GM21619 (cell line): ENCODE results near the gene TOP3A.
A peak's percentile ranks its signal among the peaks of the same experiment; 100 is the strongest.

Experiments
- ATAC-seq: cut with Tn5 transposase; IDR thresholded peaks from one replicate; pipeline ENCODE4 v1.9.1; 2021; ENCODE audit not compliant: unreplicated experiment

The TOP3A gene

DNA sequence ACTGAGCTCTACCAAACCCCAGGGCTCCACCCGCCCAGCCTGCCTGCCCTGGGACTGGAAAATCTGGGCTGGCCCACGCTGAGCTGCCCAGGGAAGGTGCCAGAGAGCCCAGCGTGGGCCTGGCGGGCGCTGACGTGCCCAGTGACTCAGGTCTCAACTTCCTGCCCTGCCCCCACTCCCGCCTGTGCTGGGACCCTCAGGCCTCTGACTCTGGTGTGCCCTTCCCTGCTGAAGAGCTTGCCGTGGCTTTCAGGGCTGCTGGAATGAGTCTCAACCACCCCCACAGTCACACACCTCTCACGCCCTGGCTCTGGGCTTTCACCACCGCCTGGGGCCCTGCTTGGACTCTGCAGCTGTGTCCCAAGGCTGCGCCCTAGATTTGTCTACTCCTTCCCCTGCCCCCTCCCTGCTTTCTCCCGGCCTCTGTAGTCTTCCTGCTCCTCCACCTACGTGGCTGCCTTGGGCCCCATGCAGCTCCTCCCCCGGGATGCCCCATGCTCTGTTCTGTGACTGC, 79.0 kb downstream of the TOP3A start:
- ATAC-seq = no peak

DNA sequence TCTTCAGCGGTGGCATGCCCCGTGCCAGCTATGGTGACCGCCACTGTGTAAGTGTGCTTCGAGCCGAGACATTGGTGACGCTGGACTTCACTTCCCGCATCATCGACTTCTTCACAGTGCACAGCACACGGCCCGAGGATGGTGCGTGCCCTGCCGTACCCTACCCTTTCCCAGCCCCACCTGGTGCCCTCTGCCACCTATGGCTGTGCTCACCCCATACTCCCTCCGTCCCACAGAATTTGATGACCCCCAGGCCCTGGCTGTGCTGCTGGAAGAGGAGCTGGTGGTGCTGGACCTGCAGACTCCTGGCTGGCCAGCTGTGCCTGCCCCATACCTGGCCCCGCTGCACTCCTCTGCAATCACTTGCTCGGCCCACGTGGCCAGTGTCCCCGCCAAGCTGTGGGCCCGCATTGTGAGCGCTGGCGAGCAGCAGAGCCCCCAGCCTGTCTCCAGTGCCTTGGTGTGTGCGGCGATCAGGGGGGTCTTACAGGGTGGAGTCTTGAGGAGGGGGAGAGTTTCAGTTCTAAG, 79.9 kb downstream of the TOP3A start:
- ATAC-seq = no peak

DNA sequence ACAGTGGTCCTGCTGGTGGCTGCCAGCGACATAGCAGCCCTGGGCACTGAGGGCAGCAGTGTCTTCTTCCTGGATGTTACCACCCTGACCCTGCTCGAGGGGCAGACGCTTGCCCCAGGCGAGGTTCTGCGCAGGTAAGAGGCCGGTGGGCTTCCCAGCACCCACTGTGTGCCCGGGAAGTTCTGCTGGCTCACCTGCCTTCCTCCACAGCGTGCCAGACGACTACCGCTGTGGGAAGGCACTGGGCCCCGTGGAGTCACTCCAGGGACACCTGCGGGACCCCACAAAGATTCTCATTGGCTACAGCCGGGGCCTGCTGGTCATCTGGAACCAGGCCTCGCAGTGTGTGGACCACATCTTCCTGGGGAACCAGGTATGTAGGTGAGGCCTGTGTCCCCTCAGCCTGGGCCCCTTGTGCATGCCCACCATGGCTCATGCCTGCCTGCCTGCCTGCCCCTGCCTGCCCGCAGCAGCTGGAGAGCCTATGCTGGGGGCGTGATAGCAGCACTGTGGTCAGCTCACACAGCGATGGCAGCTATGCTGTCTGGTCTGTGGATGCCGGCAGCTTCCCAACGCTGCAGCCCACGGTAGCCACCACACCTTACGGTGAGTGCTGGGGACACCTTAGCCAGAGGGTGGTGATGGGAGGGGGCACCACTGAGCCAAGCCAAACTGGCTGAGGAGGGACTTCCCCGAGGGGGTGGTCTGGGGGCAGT, 80.8 kb downstream of the TOP3A start:
- no peak for ATAC-seq

DNA sequence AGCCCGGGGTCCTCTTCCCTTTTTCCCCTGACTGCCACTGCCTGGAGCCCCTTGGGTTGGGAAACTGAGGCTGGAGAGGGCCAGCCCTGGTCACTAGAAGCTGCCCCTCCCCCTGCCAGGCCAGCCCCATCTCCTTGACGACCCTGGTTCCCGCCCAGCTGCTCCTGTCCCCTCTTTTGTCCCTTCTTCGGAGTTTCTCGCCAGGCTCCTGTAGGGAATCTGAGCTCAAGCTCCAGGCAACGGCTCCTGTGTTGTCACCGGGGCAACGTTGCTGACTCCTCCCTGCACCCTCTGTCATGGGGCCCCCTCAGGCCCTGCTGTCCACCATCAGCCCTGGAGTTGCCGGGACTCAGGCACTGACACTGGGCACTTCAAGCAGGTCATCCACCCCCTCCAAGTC, 83.6 kb downstream of the TOP3A start:
- ATAC-seq = no peak

DNA sequence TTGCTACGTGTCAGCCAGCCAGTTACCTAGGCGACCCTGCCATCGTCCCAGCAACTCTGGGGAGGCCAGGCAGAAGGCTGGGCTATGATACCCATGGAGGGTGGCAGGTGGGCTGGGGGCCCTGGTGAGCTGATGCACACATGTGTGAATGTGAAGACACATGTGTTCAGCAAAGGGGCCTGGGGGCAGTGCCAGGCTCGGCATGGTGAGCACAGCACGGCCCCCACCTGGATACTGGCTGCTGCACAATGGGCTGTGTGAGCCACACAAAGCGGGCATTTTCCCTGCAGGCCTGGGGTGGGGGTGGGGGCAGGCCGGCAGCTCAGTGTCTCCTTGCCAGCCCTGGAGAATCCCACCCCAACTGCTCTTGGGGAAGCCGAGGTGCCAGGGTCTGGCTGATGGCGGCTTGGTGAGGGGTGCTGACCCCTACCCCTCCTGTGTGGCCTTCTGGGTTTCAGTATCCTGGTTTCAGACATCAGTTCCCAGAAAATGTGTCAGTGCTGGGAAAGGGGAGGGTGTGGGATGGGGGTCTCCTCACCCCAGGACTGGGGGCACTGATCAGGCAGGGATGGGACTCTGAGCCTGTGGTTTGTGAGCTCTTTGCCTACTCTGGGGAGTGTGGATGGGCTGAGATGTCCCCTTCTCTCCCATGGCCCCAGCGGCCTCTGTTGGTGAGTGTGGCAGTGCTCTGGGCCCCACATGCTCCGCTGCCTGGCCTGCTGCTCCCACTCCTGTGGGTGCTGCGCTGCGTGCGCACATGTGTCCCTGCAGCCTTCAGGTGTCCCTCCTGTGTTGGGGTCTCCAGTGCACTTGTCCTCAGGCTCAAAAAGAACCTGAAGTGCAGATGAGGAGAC, 84.3 kb downstream of the TOP3A start:
- no peak for ATAC-seq

DNA sequence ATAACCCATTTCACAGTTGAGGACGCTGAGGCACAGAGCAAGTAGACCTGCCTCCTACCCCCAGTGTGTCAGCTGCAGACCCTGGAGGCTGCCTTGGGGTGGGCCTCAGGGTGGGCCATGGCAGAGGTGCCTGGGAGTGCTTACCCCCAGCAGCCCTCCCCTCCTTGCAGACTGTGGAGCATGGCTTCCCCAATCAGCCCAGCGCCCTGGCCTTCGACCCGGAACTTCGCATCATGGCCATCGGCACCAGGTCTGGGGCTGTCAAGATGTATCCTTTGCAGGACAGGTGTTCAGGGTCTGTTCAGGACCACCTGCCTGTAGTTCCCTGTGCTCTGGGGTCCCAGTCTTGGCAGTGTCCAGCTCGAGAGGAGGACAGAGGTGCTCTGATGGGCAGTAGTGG, 85.0 kb downstream of the TOP3A start:
- no peak for ATAC-seq

DNA sequence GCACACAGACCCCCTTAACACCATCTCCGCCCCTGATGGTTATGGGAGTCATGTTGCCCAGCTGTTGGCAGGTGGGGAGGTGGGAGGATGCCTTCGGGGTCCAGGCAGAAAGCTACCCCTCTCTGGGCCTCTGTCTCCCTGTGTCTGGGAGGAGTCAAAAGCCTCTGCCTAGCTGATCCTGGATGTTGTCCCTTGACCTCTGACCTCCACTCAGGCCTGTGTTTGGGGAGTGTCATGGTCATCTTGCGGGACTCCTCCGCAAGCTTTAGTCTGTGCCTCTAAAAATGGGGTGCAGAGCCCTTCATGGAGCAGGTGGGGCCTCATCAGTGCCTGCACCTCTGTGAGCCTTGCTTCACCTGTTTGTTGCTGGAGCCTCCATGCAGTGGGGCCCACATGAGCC, 85.5 kb downstream of the TOP3A start:
- ATAC-seq = no peak

DNA sequence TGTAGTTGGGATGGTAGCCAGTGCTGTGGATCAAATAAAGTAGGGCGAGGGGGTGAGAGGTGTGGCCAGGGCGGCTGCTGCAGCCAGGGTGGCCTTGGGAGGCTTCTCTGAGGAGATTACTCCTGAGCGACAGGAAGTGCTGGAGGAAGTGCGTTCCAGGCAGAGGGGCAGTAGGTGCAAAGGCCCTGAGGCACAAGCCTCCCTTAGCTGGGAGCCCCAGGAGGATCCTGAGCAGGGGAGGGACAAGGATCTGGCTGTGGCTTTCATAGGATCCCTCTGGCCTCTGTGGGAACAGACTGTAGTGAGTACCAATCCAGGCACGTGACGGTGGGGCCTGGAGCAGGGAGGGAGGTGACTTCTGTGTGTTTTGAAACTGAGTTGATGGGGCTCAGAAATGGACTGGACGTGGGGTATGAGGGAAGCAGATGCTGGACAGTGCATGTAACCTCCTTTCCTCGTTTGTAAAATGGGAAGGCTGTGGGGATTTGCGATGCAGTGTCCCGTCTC, 86.6 kb downstream of the TOP3A start:
- ATAC-seq = no peak

DNA sequence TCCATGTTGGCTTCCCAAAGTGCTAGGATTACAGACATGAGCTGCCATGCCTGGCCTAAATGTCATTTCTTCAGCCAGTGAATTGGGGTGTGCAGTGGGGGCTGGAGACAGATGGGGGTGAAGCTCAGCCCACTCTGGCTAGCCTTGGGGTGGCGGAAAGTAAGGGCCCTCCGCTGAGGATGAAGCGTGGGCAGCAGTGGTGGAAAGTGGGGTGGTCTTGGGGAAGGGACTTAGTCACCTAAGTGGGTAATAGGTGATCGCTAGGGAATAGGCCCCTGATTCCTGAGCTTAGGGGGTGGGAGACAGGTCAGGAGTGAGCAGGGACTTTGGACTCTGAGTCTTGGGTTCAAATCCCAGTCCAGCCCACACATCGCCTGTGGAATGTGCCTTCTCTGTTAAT, 87.2 kb downstream of the TOP3A start:
- ATAC-seq = no peak

DNA sequence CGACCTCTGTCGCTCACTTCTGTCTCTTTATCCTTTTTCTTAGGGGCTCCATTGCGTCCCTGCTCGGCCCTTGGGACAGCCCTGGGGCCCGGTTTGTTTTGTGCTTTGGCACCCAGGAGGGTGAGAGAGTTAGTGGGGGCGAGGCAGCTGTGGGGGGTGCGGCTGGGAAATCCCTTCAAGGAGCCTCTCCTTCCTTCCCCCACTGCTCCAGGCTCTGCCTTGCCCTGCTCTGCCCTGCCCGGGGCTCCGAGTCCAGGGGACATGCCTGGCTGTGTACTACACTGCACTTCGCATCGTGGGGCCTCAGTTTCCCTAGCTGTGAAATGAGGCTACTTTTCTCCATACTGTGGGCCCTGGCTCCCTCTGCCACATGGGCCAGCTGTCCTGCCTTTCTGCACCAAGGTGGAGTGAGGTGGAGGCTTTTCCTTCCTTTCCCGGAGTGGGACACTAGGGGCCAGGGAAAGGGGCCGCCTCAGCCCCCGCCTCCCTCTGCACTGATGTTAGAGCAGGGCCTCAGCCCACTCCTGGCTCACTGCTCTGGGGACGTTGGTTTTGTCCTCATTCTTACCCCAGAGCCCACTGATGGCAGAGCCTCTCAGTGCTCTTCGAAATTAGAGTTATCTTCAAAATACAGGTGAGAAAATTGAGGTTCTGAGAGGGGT, 88.4 kb downstream of the TOP3A start:
- no peak for ATAC-seq

DNA sequence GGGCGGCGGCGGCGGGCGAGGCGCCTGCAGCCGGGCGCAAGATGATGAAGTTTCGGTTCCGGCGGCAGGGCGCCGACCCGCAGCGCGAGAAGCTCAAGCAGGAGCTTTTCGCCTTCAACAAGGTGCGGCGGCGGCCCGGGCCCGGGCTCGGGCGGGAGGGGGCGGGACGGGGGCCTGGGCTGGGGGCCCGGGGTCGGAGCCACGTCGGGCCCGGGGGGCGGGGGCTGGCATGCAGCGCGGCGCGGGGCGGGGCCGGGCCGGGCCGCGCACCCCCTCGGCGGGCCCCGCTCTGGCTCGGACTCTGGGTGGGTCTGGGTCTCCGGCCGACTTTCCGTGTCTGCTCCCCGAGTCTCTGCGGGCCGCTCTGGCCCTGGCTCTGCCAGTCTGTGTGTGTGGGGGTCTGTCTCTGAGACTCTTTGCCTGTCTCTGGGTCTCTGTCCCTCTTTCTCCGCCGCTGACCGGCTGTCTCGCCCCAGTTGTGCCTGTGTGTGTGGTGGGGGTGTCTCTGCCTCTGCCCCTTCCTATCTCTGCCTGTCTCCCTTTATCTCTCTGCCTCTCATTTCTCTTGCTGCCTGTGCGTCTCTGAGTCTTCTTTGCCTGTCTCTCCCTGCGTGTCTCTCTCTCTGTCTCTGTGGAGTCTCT, 89.0 kb downstream of the TOP3A start:
- peak; percentile 20 for ATAC-seq

DNA sequence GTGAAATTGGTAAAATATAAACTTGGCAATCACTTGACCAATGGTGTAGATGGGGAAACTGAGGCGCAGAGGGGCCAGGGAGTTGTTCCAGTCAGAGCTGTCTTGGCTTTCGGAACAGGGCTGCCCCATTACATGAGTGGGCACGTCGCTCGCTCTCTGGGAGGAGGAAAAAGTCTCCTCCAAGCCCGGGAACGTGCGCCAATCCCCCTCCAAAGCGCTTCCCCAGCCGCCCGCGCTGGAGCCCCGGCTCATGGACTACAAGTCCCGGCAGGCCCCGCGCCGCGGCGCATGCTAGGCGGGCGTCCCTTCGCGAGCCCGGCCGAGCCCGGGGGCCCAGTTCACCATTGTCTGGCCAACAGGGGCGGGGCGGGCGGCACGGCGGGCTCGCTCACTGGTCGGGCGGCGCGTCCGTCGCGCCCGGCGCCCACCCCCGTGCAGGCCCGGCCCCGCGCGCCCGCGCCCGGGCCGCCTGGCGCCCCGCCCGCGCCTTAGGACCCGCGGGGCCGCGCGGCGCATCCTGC, 89.6 kb downstream of the TOP3A start, which contains the start of gene LLGL1:
Gene LLGL1, plus strand, starts transcription at position 515 of the 521 bp plus-strand sequence. CDS start 48 bp downstream, outside the sequence.
- peak; percentile 71 for ATAC-seq

DNA sequence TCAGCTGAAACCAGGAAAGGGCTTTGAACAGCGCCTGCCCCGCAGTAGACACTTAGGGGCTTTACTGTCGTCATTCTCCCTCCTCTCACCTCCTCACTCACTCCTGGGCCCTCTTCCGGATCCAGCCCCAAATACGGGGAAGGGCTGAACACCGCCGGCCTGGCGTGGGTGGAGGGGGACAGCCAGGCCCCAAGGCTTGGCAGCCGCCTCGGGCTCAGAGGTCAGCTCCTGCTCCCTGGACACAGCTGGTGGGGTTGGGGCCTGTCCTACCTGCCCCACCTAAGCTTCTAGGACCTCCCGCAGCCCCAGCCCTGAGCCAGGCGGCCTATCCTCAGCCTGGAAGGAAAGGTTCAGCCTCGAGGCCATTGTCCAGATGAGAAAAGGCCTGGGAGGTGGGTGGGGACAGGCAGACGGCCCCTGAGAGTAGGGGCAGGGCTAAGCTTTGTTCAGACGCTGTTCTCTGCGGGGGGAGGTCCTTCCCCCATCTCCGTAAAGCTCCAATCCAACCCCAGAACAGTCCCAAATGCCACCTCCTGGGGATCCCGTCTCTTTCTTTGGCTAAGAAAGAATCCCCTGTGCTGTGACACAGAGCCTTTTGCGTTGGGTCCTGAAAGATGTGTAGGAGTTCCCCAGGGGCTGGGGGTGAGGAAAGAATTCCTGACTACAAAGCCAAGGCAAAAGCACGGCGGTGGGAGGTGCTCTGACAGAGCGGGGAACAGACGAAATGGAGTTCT, 90.2 kb downstream of the TOP3A start:
- no peak for ATAC-seq

DNA sequence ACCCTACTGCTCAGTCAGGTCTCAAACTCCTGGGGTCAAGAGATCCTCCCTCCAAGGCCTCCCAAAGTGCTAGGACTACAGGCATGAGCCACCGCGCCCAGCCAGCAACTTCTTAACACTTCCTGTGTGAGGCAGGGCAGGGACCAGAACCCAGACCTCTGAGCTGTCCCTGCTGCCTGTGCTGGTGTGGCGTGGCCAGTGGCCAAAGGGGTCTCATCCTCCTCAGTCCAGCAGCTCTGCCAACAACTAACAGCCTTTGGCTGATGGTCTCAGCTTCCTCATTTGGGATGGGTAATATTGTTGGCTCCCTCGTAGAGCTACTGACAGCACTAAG, 90.8 kb downstream of the TOP3A start:
- ATAC-seq = no peak
